HS-27A (cell line): ENCODE results near the gene FAM135A.

Experiments
- DNase-seq: peaks from one replicate; pipeline ENCODE4 v3.0.0-alpha.2; 2012; ENCODE audit warnings: low read depth, missing footprints

FAM135A gene

DNA sequence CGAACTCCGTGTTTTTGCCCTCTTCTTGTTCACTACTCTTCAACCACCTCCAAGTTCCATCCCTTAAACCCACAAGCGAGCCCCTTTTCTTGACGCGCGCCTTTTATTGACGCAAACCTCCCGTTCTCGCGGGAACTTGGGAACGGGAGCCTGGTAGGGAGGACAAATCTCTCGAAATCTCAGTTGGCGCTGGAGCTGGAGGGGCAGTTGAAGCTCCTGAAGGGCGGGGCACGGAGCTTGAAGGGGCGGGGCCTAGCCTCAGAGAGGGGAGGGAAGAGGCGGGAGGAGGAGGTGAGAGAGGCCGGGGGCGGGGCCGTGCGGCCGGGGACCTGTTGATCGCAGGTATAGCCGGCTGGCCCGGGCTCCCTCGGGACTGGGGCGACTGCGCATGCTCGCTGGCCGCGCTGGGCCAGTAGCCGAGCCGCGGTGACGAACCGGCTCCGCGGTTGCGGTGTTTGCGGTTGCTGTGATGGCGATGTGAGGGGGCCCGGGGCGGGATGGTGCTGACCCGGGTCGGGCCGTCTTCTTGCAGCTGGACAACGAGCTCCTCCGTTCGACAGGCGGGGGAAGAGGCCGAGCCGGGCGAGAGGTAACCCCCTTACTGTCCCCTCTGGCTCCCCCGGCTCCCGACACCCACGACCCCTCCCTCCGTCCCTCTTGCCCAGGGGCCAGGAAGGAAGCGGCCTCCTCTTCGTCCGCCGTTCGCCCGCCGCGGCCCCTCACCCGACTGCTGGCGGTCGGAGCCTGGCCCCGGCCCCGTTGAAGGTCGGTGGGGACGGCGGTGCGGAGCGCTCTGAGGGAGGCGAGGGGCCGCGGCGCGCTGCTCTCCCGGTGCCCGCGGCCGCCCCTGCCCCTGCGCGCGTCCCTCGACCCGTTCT lies at the start of gene FAM135A:
Gene FAM135A, plus strand, starts transcription at position 395 of the 878 bp plus-strand sequence. CDS start 14,835 bp downstream, outside the sequence.
- peak; percentile 89 for DNase-seq

DNA sequence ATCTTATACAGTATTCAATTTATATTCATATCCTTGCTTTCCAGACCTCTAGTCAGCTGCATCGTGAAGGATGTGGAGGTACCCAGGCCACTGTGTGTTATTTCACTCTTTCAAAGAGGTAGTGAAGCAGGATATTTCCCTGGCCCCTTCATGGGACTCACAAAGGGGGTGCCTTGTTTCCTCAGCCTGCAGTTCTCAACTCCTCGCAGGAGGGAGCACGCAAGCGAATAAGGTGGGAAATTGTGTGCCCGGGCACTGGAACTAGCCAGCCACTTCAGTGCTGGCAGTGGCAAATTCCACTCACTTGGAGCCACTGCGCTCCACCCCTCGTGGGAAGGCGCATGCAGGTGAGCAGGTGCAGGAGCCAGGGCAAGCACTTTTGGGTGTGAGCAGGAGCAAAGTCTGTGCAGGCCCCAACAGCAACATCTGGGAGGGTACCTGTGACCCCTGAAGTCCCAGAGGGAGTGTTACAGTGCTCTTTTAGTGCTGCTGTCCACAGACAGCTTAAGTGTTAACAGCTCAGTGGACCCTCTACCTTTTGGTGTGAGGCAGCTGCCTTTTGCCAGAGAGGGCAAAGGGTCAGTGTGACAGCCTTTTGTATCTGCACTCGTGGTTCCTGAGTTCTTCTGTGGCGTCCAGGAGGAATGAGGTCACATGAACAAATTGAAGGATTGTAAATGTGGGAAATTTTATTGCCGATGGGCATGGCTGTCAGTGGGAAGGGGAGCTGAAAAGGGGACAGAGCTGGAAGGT lies 49.4 kb upstream of the FAM135A start:
- no peak for DNase-seq

DNA sequence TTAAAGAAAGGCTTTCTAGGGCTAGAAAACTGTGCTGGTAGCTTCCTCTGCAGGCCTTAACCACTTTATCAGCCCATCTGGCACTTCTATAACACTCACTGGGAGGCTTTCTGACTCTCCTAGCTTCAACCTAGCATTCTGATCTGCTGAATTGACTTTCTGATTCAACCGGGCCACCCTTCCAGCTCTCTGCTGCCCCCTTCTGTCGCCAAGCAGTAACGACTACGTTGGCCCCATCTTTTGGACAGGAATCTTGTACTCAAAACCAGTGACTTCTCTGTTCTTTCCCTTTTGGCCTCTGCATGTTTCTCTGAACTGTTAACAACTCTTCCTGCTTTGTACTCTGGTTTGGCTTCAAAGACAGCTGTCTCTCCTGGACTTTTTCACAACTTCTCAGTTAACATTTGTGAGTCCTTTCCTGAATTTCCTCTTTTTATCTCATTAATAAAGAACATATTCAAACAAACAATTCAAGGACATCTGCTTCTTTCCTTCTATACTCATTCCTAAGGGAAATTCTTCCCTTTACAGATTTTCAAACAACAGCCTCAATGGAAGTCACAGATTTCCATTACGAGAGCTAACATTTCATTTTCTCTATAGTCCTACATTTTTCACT lies 43.9 kb upstream of the FAM135A start:
- DNase-seq, result peak; percentile 22

DNA sequence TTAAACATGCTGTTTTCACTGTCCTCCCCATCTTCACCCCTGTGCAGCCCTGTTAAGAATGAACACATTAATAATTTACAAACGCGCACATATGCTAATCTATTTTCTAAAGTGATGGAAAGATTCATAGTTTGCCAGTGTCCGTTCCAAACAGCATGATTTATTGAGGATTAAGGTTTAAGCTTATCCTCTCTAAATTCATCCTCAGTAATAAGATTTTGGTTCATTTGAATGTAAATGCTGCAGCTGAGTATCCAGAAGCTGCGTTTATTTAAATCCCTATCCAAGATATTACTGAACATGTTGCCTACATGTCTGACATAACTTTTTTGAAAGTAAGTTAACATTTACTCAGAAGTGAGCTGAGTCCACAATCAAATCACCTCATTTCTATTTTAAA lies 42.8 kb upstream of the FAM135A start:
- DNase-seq, result no peak

DNA sequence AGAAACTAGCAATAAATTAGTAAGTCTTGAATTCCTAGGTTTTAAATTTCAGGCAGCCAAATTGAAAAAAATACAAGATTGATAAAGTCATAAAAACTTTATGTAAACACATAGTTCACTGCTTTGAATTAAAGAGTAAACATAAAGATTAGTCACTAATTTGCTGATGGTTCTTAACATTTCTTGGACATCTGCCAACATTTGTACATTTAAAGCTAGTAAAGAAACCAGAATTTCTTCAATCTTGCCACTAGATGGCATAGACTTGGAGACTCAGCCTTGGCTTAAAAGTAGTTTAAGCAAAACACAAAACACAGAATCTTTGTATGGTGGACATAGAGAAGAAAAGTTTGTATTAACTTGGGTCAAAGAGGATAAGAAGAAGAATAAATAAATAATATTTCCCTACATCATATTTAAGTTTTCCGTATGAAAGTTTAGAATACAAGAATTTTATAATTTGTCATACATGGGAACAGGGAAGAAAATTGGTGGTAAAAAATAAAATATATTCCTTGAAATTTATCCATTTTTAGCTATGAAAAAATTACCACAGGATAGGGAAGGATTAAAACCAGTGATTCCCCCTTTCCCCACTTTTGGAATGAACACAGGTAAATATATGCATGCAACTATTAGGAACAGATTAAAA lies 41.7 kb upstream of the FAM135A start:
- no peak for DNase-seq

DNA sequence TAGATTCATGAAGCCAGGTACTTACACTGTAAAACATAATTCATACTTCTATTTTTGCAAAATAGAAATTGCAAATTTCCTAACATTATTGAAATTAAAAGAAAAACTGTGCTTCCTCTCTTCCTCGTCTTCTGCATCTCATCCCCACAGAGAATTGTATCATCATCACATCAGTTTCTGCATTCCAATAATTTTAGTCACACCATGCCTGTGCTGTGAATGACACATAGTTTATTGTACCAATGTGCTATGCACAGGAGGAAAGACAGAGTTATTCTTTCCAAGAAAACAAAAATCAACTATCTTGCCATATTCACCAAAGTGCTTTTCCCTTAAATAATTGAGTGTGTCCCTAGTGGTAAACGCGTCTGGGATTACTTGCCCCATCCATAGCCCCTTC lies 38.1 kb upstream of the FAM135A start:
- no peak for DNase-seq

DNA sequence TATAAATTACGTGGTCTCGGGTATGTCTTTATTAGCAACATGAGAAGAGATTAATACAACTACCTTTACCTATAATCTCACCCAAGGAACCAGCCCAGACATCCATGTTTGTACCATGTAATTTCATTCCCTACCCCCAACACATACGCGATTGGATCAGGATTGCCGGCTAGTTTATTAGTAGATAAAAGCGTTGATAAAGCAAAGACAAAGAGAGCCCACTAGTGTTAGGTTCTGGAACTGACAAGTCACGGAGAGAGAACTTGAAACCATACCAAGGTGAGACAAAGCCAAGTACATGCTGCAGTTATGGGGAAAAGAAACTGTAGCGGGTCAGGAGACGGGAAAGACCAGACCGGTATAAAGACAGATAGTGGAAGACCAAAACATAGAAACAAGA lies 37.4 kb upstream of the FAM135A start:
- no peak for DNase-seq

DNA sequence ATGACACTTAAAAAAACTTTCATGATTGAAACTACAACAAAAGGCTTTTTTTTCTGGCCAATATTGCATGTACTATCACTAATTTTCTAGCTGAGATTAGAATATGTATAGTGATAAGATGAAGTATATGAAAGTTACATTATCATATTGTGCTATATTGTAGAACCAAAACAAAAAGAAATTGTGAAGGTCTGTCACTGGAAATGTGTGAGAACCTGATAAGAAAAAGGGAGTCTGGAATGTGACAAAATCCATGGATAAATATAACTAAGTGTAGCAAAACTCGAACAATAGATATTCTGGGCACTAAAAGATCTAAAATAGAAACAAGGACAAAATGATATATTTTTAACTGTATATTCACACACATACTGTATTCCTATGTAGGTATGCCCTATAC lies 36.7 kb upstream of the FAM135A start:
- no peak for DNase-seq

DNA sequence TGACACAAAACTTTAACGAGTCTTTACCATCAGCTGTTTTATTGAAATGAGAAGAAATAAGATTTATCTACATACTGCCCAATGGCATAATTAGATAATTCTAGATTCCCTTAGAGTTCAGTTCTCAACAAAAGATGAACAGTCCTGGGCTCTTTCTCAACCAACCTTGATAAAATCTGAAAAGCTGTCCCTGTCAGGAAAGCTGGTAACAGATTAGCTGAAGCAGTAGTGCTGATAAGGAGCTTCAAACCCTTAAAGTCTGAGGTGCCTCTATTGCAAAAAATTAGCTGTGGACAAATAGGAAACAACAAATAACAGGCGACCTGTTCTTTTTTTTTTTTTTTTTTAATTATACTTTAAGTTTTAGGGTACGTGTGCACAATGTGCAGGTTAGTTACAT lies 35.9 kb upstream of the FAM135A start:
- DNase-seq, result no peak

DNA sequence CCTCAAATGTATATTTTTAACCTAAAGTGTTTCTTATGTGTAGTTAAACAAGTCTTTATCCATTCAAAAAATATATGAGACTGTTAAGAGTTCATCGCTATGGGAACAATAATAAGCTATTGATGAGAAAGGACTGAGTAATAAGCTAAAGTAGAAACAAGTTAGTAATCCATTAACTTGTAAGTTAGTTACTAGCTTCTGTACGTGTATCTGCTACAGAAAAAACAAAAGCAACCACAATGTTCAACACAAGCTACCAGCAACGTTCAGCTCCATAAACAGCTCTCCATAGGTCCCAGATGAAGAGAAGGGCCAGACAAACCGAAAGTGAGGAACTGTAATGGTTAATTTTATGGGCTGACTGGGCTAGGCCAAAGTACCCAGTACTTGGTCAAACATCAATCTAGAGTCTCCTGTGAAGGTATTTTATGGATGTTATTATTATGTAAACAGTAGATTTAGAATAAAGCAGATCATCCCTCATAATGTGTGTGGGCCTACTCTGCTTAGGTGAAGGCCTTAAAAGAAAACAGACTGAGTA lies 33.8 kb upstream of the FAM135A start:
- DNase-seq, result no peak

DNA sequence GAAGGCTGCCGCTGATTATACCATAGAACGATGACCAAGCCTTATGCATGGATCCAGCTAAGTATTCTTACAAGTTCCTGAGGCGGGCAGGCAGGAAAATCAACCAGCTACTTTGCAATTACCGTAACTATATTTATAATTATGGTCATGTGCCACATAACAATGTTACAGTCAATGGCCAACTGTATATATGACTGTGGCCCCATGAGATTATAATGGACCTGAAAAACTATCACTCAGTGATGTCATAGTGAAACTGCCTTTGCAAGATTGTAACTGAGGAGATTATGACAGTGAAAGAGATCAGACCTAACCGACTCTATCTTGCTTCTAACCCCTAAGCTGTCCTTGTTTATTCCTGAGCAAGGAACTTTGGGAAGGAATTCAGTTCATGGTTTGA lies 33.1 kb upstream of the FAM135A start:
- no peak for DNase-seq

DNA sequence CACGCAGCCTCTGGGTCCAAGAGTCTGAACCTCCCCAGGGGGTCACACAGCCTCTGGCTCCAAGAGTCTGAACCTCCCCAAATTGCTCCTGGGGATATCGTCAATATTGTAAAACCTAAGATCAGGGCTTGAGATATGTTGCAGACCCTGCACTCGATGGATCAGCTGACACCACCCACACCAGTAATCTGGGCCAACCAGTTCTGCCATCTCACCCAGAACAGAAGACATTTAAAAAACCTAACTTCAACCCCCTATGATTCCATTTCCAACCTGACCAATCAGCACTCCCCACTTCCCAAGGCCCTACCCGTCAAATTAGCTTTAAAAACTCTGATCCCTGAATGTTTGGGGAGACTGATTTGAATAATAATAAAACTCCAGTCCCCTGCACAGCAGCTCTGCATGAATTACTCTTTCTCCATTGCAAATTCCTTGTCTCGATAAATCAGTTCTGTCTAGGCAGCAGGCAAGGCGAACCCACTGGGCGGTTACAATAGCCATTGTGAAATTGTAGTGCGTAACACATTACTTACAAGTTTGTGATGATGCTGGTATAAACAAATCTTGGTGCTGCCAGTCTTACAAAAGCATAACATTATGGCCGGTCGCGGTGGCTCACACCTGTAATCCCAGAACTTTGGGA lies 32.4 kb upstream of the FAM135A start:
- DNase-seq, result no peak

DNA sequence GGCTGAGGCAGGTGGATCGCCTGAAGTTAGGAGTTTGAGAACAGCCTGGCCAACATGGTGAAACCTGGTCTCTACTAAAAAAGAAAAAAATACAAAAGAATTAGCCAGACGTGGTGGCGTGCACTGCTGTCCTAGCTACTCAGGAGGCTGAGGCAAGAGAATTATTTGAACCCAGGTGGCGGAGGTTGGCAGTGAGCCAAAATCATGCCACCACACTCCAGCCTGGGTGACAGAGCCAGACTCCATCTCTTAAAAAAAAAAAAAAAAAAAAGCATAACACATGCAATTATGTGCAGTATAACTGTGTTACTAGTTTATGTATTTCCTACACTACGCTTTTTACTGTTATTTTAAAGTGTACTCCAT lies 31.9 kb upstream of the FAM135A start:
- no peak for DNase-seq

DNA sequence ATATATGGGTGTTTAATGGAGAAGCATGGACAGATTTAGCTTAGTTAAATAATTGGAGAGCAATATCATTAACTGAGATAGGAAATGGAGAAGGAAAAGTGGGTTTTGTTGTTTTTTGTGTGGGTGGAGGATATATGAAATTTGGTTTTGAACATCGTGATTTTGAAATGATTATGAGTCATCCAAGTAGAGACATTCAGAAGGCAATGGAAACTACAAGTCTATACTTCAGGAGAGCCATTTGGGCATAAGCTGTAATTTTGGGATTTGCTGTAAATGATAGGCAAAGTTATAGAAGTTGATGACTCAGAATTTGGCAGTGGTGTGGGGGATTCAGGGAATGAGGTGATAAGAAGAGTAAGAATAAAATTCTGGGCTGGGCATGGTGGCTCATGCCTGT lies 27.4 kb upstream of the FAM135A start:
- DNase-seq, result no peak

DNA sequence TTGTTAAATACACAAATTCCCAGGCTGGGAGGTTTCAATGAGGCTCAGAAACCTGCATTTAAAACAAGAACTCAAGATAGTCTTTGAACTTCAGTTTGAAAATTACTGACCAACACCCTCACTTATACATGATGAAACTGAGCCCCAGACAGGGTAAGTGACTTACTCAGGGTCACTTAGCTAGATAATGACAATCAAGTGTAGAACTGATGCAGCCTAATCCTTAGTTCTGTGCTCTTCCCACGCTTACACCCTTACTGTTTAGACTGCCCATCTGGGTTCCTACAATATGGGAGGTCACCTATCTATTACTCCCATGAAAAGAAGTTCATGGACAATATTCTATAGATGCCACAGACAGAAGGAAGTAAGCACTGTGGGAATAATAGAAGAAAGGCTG lies 24.5 kb upstream of the FAM135A start:
- no peak for DNase-seq

DNA sequence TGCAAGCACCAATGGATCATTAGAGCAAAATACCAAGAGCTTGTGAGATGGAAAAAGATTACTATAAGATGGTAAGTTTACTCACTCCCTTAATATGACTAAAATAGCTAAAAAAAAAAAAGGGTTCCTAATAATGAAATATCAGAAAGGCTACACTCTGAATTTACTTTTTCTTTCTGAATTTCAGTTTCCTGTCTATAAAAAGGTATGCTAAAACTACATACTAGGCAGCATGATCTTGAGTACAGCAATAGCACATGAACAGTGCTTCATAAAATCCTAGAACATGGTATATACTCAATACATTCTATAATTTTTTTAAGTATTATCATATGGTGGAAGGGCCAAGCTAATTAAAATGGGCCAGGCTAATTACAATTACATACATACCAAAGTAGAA lies 24.0 kb upstream of the FAM135A start:
- DNase-seq, result no peak

DNA sequence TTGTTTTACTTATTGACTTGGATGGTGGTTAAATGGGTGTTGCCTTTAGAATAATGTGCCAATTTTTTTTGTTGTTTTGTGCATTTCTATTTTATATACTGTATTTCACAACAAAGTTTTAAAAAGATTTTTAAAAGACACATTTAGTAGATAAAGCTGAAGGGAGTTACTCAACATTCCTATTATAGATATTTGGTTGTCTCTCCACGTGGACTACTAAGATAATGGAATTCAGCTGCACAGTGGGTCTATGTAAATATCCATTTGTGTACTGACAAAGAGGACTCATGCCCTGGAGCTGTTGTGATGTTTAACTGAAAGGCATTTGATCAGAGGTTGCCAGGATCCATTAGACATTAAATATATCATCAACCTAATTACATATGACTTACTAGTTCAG lies 23.2 kb upstream of the FAM135A start:
- DNase-seq, result no peak

DNA sequence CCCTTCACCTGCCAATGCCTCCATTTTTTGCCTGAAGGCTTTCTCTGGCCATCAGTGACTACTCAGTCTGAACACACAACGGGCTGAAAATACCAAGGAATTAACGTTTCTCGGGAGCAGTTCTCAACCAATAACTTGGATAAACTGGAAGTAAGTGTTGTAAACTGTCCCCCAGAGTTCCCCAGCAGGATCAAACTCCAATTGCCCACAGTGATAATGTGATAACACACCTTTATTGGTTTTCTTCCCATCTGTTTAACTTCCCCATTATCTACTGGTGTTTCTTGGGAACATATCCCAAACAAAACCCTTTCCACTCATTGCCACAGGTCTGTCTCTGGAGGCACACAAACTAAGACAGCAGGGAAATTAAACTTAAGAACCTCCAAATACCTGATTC lies 21.8 kb upstream of the FAM135A start:
- no peak for DNase-seq

DNA sequence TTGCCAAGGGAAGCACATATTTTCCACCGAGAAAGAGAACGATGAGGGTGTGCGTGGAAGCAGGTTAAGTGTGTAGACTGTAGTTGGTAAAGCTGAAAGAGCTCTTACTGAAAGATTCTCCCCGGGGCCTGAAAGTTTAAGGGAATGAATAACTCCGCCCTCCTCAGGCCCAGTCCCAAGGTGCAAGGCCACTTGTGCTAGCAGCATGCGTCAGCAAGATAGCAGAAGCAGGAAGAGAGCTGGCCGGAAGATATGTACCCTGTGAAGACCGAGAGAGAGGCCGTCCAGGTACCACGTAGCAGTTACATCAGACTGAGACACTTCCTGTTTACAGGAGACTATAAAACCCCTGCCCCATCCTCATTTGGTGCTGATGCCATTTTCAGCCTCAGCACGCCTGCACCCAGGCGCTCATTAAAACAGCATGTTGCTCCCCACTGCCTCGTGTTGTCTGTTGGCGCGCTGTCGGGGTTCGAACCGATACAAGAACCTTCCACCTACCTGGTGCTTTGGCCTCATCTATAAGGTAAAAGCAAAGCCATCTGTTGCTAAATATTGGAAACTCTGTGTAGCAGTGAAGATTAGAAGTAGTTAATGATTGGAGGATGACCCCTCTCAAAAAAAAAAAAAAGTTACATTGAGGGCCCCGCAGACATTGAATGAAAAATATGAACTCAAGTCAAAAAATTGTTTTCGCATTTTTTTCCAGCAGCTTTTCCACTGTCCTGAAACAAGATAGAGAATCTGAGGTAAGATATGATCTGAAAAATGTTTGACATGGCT lies 18.6 kb upstream of the FAM135A start:
- DNase-seq, result no peak

DNA sequence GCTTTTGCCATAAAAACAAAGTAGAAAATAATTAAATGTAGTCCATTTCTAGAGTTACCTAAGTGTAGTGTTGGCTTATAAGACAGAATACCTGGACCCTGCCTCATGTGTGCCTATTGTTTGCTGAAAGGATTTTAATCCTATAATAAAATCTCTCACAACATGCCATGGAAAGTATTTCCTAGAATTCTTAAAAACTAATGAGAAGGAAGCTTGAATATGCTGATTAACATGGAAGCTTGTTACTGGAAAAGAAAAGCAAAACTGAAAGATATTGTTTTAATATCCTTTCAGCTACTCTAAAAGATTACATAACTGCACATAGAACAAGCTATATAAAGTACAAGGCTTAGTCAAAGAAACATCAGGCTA lies 18.0 kb upstream of the FAM135A start:
- DNase-seq, result no peak

DNA sequence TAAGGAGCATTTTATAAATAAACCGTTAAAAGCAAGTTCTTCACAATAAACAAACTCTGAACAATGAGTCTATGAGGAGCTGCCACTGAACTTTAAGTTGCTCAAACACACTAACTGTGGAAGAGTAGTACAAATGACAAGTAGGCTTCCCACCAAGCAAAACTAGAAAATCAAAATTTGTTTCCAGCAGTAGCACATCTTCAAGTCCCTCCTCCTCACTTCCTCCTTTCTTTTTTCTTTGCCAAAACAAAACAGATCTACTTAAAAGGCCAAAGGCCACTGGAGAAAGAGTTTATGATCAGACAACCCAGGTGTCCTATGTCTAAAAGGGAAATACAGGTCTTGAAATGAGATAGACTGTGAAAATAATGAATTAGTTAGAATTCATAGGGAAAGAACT lies 17.1 kb upstream of the FAM135A start:
- DNase-seq, result no peak
